Cardiac muscle cell (in vitro differentiated cells and primary cell): ENCODE measurements around the gene XRCC4. TPM values are rescaled to one million over a fixed set of nuclear protein-coding genes. Genes with fewer than 3 reads are reported as not detected.
"Not testable (repeated sequence)": the region's sequence is repeated elsewhere in the genome, so short reads cannot be mapped to it uniquely, and the experiment has no call there.

Experiments used
- DNase-seq, 2 donors: peaks; one replicate each; pipeline versions ENCODE4 v3.0.0 to v3.0.0-alpha.2; 2010 to 2017; ENCODE audit warnings: low read depth in 1 of 2, low spot score in 1 of 2
- H3K27ac ChIP-seq: fragments of 200-600 bp; sonication (generic); 2 replicates; pipeline ENCODE4 v1.5.1; 2016
- H3K27me3 ChIP-seq: fragments of 200-600 bp; sonication (generic); 2 replicates; pipeline ENCODE4 v1.6.0; 2016; ENCODE audit warnings: control low read depth
- H3K36me3 ChIP-seq: fragments of 200-600 bp; sonication (generic); 2 replicates; pipeline ENCODE4 v1.5.1; 2016; ENCODE audit warnings: control low read depth
- H3K4me1 ChIP-seq: fragments of 200-600 bp; sonication (generic); 2 replicates; pipeline ENCODE4 v1.8.1; 2017; ENCODE audit warnings: low read depth, mild to moderate bottlenecking, mixed run types
- H3K4me3 ChIP-seq: fragments of 200-600 bp; sonication (generic); 2 replicates; pipeline ENCODE4 v1.5.1; 2016; ENCODE audit warnings: mild to moderate bottlenecking
- H3K9me3 ChIP-seq: fragments of 200-600 bp; sonication (generic); 2 replicates; pipeline ENCODE4 v1.5.1; 2017; ENCODE audit warnings: low read depth, mild to moderate bottlenecking, control low read depth
- polyA plus RNA-seq: library from polyadenylated mRNA; unstranded; fragments of >200 nt; fragmentation: Nextera tagmentation; extraction: Ambion mirVana; gene quantifications from 2 replicates; pipeline ENCODE4 v1.2.1, GENCODE V29; 2016
- total RNA-seq: library from RNA; depleted of rRNA; stranded (reverse); fragments of >200 nt; gene quantifications from 2 replicates; pipeline ENCODE4 v1.2.3, GENCODE V29; 2016
- TF ChIP-seq, protein P1 (sequence below): IDR thresholded peaks from 2 replicates; pipeline ENCODE4 v1.5.1; 2012; ENCODE audit warnings: low read depth, mild to moderate bottlenecking, low read length

XRCC4 gene
- total and polyA plus RNA-seq, 2 experiments from 2014 or later = 9.7 to 19.2 TPM

DNA sequence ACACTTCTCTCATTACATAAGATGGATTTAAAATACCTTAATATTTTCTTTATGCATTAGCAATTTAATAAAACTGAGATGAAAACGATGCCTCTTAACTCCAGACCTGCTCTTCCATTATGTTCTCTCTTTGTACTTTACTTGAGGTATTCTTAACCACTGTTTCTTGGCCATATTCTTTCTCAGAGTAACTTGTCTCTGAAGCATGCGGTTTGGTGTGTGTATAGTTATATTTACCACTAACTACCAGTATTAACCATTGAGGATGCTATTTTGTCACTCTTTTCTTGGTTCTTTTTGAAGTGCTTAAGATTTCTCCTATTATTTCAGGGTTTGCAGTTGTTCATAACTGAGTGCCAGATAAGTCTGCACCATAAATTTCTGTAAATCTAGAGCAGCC is 18.0 kb upstream of the XRCC4 start:
- no peaks in the 10 kb centered on the region for H3K4me1 ChIP-seq
- TF ChIP-seq, protein P1, sequence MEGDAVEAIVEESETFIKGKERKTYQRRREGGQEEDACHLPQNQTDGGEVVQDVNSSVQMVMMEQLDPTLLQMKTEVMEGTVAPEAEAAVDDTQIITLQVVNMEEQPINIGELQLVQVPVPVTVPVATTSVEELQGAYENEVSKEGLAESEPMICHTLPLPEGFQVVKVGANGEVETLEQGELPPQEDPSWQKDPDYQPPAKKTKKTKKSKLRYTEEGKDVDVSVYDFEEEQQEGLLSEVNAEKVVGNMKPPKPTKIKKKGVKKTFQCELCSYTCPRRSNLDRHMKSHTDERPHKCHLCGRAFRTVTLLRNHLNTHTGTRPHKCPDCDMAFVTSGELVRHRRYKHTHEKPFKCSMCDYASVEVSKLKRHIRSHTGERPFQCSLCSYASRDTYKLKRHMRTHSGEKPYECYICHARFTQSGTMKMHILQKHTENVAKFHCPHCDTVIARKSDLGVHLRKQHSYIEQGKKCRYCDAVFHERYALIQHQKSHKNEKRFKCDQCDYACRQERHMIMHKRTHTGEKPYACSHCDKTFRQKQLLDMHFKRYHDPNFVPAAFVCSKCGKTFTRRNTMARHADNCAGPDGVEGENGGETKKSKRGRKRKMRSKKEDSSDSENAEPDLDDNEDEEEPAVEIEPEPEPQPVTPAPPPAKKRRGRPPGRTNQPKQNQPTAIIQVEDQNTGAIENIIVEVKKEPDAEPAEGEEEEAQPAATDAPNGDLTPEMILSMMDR = no peak
- H3K27me3 ChIP-seq = no peaks in the 10 kb centered on the region
- peaks cover 4% of the 10 kb centered on the region for H3K36me3 ChIP-seq
- no peak overlapping the region for H3K27ac ChIP-seq
- no peak for DNase-seq
- H3K4me3 ChIP-seq = no peak overlapping the region
- no peaks in the 10 kb centered on the region for H3K9me3 ChIP-seq

GRCh38 chr5:83066548-83067110 is 10.7 kb upstream of the XRCC4 start:
- peaks cover 12% of the 10 kb centered on the region for H3K4me1 ChIP-seq
- H3K9me3 ChIP-seq = no peaks in the 10 kb centered on the region
- DNase-seq = no peak
- H3K36me3 ChIP-seq = no peaks in the 10 kb centered on the region
- no peaks in the 10 kb centered on the region for H3K27me3 ChIP-seq
- H3K27ac ChIP-seq = no peak overlapping the region
- H3K4me3 ChIP-seq = no peak overlapping the region
- TF ChIP-seq, protein P1 = no peak

DNA sequence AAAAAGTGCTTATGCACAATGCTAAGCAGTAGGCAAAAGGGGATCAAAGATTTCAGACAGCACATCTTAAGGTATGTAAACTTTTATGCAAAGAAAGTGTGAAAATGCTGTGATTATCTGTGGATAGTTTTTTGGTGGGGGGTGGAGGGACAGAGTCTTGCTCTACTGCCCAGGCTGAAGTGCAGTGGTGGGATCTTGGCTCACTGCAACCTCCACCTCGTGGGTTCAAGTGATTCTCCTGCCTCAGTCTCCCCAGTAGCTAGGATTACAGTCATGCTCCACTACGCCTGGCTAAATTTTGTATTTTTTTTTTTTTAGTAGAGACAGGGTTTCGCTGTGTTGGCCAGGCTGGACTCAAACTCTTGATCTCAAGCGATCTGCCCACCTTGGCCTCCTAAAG is 10.0 kb upstream of the XRCC4 start:
- not testable (repeated sequence) for H3K4me3 ChIP-seq, H3K9me3 ChIP-seq, H3K27me3 ChIP-seq, H3K36me3 ChIP-seq, DNase-seq, H3K27ac ChIP-seq
- peaks cover 12% of the 10 kb centered on the region for H3K4me1 ChIP-seq

DNA sequence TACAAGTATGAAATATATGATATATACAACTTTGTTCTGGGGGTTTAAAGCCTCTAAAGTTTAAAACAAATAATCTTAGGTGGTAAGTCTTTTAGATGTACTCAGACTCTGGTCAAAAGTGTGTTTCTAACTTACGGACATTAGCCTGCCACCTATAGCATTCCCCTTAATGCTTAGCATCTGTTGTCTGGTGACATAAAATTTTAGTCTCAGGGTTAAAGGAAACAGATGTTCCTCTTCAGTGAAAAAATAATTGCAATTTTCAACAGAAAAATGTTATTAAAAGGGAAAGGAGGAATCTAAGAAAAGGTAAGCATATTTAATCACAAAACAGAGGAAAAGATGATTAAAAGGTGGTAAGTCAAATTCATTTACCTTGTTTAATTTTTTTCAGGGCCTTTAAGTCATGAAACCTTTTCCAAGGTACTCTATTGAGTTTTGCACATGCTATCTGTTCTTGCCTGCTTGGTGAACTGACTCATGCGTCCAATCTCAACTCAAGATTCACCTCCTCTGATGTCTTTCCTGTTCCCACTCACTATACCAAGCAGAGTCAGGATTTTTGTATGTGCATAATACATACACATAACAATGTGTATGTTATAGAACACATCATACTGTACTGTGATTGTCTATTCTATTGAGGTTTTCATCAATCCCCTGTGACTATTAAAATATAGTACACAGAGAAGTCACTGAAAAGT is 8.1 kb upstream of the XRCC4 start:
- no peaks in the 10 kb centered on the region for H3K36me3 ChIP-seq
- H3K27me3 ChIP-seq = no peaks in the 10 kb centered on the region
- H3K4me3 ChIP-seq = no peak overlapping the region
- TF ChIP-seq, protein P1 = no peak
- peaks cover 12% of the 10 kb centered on the region for H3K4me1 ChIP-seq
- peak overlapping the region; percentile 2 for H3K27ac ChIP-seq
- H3K9me3 ChIP-seq = no peaks in the 10 kb centered on the region
- peak in 1 of 2 donors; percentile 21 for DNase-seq

DNA sequence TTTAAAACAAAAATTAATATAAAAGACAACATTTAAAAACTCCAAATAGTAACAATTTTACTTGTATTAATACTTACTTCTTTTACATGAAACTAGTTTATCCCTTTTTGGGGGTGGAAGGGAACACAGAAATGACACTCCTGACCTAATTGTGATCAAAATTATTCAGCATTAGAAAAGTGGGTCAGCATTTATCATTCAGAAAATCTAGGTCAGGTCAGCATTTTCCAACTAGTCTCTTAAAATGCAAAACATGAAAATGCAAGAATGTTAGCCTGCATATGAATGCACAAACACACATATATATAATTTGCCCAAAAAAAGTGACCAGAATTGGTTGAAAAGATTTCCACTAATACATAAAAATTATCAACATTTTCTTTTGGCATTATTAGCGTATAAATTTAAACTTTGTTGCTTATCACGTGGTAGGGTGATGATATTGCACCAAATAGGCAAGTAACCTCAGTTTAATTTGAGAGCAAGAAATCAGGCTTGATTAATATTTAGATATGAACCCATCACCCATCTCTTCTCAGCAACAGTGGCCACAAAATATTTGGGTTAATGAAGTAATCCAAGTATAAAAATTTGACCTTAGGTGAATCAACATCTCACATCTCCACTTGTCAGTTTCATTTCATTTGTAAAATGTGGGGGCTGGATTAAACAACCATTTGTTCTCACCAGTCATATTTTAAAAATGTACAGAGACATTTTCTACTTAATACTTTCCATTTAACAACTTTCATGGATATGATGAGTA is 5.9 kb upstream of the XRCC4 start:
- no peak overlapping the region for H3K4me3 ChIP-seq
- peaks cover 12% of the 10 kb centered on the region for H3K4me1 ChIP-seq
- TF ChIP-seq, protein P1 = no peak
- H3K36me3 ChIP-seq = no peaks in the 10 kb centered on the region
- no peak overlapping the region for H3K27ac ChIP-seq
- no peak for DNase-seq
- no peaks in the 10 kb centered on the region for H3K27me3 ChIP-seq
- H3K9me3 ChIP-seq = no peaks in the 10 kb centered on the region

DNA sequence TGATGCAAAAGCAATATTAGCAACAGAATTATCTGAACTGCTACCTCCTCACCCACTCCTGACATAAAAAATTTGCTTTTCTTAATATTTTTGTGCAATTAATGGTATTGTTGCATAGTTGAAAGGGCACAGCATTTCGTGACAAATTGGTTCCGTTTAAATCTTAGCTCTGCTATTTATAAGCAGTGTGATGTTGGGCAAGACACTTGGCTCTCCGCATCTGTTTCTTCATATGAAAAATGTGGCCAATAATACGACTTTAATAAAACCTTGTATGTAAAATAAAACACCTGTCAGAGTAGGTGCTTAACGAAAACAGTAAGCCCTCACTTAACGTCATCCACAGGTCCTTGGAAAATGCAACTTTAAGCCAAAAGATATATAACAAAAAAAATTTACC is 4.4 kb upstream of the XRCC4 start:
- no peak overlapping the region for H3K27ac ChIP-seq
- no peaks in the 10 kb centered on the region for H3K27me3 ChIP-seq
- DNase-seq = no peak
- H3K9me3 ChIP-seq = no peaks in the 10 kb centered on the region
- peaks cover 13% of the 10 kb centered on the region for H3K4me1 ChIP-seq
- no peak overlapping the region for H3K4me3 ChIP-seq
- no peaks in the 10 kb centered on the region for H3K36me3 ChIP-seq
- TF ChIP-seq, protein P1 = no peak
